GM12878 (cell line): ENCODE results near the gene ISG20L2. TPM values are rescaled to one million over a fixed set of nuclear protein-coding genes. Genes with fewer than 3 reads are reported as not detected.

Source experiments
- ATF7 ChIP-seq: fragments of 450-650 bp; IDR thresholded peaks from 2 replicates; pipeline ENCODE4 v1.6.1; 2016; ENCODE audit warnings: low read depth, mild to moderate bottlenecking
- BCL11A ChIP-seq: IDR thresholded peaks from 2 replicates; pipeline ENCODE4 v1.6.1; 2011; ENCODE audit warnings: low read depth, low read length
- BHLHE40 ChIP-seq, 2 experiments: fragments of 450-650 bp in 1 of 2; IDR thresholded peaks; 2 replicates each; pipeline ENCODE4 v1.6.1; 2011 to 2017; ENCODE audit warnings: low read depth in 2 of 2, borderline replicate concordance in 1 of 2, improper control_type of control experiment in 1 of 2, low read length in 1 of 2, mild to moderate bottlenecking in 1 of 2
- E2F8 ChIP-seq: fragments of 450-650 bp; IDR thresholded peaks from 2 replicates; pipeline ENCODE4 v1.6.1; 2018; ENCODE audit warnings: mild to moderate bottlenecking, low read depth, moderate library complexity; ENCODE audit not compliant: partially characterized antibody
- ETV6 ChIP-seq, 2 experiments: fragments of 450-650 bp in 1 of 2; IDR thresholded peaks in 1 of 2; conservative IDR thresholded peaks in 1 of 2; 2 replicates each; pipeline ENCODE4 v1.6.1; 2014; ENCODE audit warnings: antibody characterized with exemption in 1 of 2, borderline replicate concordance in 1 of 2, low read depth in 1 of 2, mild to moderate bottlenecking in 1 of 2, moderate library complexity in 1 of 2
- GABPA ChIP-seq: IDR thresholded peaks from 2 replicates; pipeline ENCODE4 v1.6.1; 2014; ENCODE audit warnings: antibody characterized with exemption, low read depth, mild to moderate bottlenecking, inconsistent platforms
- IKZF2 ChIP-seq, 2 experiments: fragments of 450-650 bp; IDR thresholded peaks; 2 replicates each; pipeline ENCODE4 v1.6.1; 2017; ENCODE audit warnings: mild to moderate bottlenecking in 2 of 2, moderate library complexity in 2 of 2
- IRF4 ChIP-seq: IDR thresholded peaks from 2 replicates; pipeline ENCODE4 v1.6.1; 2011; ENCODE audit warnings: low read depth, low read length
- JUNB ChIP-seq: IDR thresholded peaks from 2 replicates; pipeline ENCODE4 v1.6.1; 2016; ENCODE audit warnings: antibody characterized with exemption, mild to moderate bottlenecking
- MEF2A ChIP-seq: IDR thresholded peaks from 2 replicates; pipeline ENCODE4 v1.6.1; 2011; ENCODE audit warnings: low read depth, mild to moderate bottlenecking, low read length, moderate library complexity; ENCODE audit not compliant: insufficient read depth
- MYC ChIP-seq: IDR thresholded peaks from 2 replicates; pipeline ENCODE4 v1.6.1; 2011; ENCODE audit warnings: mild to moderate bottlenecking, low read length, moderate library complexity, inconsistent platforms; ENCODE audit not compliant: insufficient read depth, insufficient replicate concordance, insufficient read length, severe bottlenecking
- NFXL1 ChIP-seq: fragments of 450-650 bp; IDR thresholded peaks from 2 replicates; pipeline ENCODE4 v1.6.1; 2017; ENCODE audit warnings: antibody characterized with exemption, mild to moderate bottlenecking, borderline replicate concordance
- NKRF ChIP-seq: fragments of 450-650 bp; conservative IDR thresholded peaks from 2 replicates; pipeline ENCODE4 v1.6.1; 2017; ENCODE audit warnings: mild to moderate bottlenecking, moderate library complexity
- PML ChIP-seq: IDR thresholded peaks from 2 replicates; pipeline ENCODE4 v1.6.1; 2012; ENCODE audit warnings: low read length, inconsistent platforms
- PRDM15 ChIP-seq: fragments of 450-650 bp; formaldehyde crosslinking; IDR thresholded peaks from 2 replicates; pipeline ENCODE4 v1.4.0; 2020; ENCODE audit warnings: mild to moderate bottlenecking, moderate library complexity
- SIN3A ChIP-seq: IDR thresholded peaks from 2 replicates; pipeline ENCODE4 v1.6.1; 2012; ENCODE audit warnings: low read depth, low read length, improper control_type of control experiment
- SMARCA5 ChIP-seq: fragments of 450-650 bp; IDR thresholded peaks from 2 replicates; pipeline ENCODE4 v1.6.1; 2017; ENCODE audit warnings: mild to moderate bottlenecking
- SMC3 ChIP-seq: IDR thresholded peaks from 2 replicates; pipeline ENCODE4 v1.6.1; 2011; ENCODE audit warnings: low read length, improper control_type of control experiment, borderline replicate concordance
- YBX1 ChIP-seq: fragments of 450-650 bp; IDR thresholded peaks from 2 replicates; pipeline ENCODE4 v1.6.1; 2016; ENCODE audit warnings: antibody characterized with exemption
- ZNF622 ChIP-seq: fragments of 450-650 bp; IDR thresholded peaks from 2 replicates; pipeline ENCODE4 v1.6.1; 2017; ENCODE audit warnings: mild to moderate bottlenecking, inconsistent platforms
- polyA plus RNA-seq, 11 experiments: library from polyadenylated mRNA; depleted of rRNA in 4 of 11; unstranded in 6 of 11; stranded (reverse) in 5 of 11; fragments of >200 nt; fragmentation: Nextera tagmentation in 4 of 11; fragmentation: Illumina TruSeq in 1 of 11; extraction: Ambion mirVana in 4 of 11; extraction: Trizol in 1 of 11; gene quantifications; 1 replicate in 1 of 11; 2 replicates in 10 of 11; pipeline versions ENCODE4 v1.2.1 to v1.2.3, GENCODE V29; 2011 to 2016; ENCODE audit warnings: inconsistent platforms in 2 of 11, missing spikeins in 2 of 11, low read depth in 1 of 11
- total RNA-seq, 4 experiments: library from RNA; depleted of rRNA in 3 of 4; stranded (reverse); fragments of >200 nt in 3 of 4; fragmentation: Illumina TruSeq in 1 of 4; extraction: Trizol in 1 of 4; gene quantifications; 2 replicates each; pipeline versions ENCODE4 v1.2.1 to v1.2.3, GENCODE V29; 2013 to 2021
- TF ChIP-seq, protein P1 (sequence below): IDR thresholded peaks from 2 replicates; pipeline ENCODE4 v1.6.1; 2012; ENCODE audit warnings: low read depth, low read length, improper control_type of control experiment

ISG20L2 gene
- total and polyA plus RNA-seq, 10 of the 15 experiments (the other 5 are each of a cell fraction or from before 2014, with no cell fraction given): 16.4 to 111 (median 48.0) TPM

GRCh38 chr1:156727926-156728598 is 504 bp downstream of the ISG20L2 start, which contains the start of gene METTL25B (continued):
- TF ChIP-seq ETV6 (conservative IDR thresholded peaks at IDR 0.05 in 1 of 2, IDR thresholded peaks at IDR 0.05 in 1 of 2; ENCODE audit: borderline replicate concordance in 1 of 2, low read depth in 1 of 2) (peak in 1 of 2 experiments; percentile 63; a peak in 2 of 4 replicates), BCL11A (no peak), MEF2A (no peak), SMARCA5 (peak; percentile 31; the same call in 1 of the 2 replicates), MYC (peak; percentile 45), JUNB (no peak), IRF4 (no peak), SIN3A (no peak; the same call in 1 of the 2 replicates), BHLHE40 (IDR thresholded peaks at IDR 0.05; ENCODE audit: borderline replicate concordance in 1 of 2, low read depth in 2 of 2, low read length in 1 of 2) (no peak), GABPA (peak; percentile 87), SMC3 (no peak), IKZF2 (IDR thresholded peaks at IDR 0.05) (no peak; a peak in 1 of 4 replicates), NKRF (peak; percentile 39; the same call in 1 of the 2 replicates), NFXL1 (no peak), E2F8 (peak; percentile 41), PML (peak; percentile 70; the same call in 1 of the 2 replicates), ZNF622 (no peak), YBX1 (no peak), ATF7 (no peak), PRDM15 (CRISPR knock-in tag) (no peak)
- TF ChIP-seq, protein P1, sequence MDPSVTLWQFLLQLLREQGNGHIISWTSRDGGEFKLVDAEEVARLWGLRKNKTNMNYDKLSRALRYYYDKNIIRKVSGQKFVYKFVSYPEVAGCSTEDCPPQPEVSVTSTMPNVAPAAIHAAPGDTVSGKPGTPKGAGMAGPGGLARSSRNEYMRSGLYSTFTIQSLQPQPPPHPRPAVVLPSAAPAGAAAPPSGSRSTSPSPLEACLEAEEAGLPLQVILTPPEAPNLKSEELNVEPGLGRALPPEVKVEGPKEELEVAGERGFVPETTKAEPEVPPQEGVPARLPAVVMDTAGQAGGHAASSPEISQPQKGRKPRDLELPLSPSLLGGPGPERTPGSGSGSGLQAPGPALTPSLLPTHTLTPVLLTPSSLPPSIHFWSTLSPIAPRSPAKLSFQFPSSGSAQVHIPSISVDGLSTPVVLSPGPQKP: peak; percentile 84
